GM23248 (cell line): ENCODE data around the gene GDI2.

Experiments
- EZH2 ChIP-seq: fragments of 200-600 bp; sonication (generic); IDR thresholded peaks from 2 replicates; pipeline ENCODE4 v1.6.1; 2018; ENCODE audit warnings: antibody characterized with exemption, mild to moderate bottlenecking; ENCODE audit not compliant: insufficient read depth, poor library complexity, severe bottlenecking
- EZH2phosphoT487 ChIP-seq: fragments of 200-600 bp; sonication (generic); IDR thresholded peaks from 2 replicates; pipeline ENCODE4 v1.6.1; 2018; ENCODE audit warnings: antibody characterized with exemption, moderate library complexity, mild to moderate bottlenecking, low read depth; ENCODE audit not compliant: insufficient read depth

DNA sequence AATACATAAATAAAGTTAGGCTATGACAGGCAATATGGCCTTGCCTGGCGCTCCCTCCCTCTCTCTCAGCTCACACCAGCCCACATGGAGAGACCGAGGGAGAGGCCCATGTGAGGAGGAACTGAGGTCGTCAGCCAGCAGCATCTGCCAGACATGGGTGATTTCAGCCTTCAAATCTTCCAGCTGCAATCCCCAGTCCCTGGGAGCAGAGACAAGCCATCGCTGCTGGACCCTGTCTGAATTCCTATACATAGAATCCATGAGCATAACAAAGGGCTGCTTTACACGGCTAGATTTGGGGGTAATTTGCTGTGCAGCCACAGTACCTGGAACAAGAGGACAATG is 40.9 kb upstream of the GDI2 start:
- TF ChIP-seq EZH2 (no peak), EZH2phosphoT487 (no peak)
